Measurements from ENCODE around the gene PDE10A.
"Not testable (repeated sequence)": the region's sequence is repeated elsewhere in the genome, so short reads cannot be mapped to it uniquely, and the experiment has no call there.

The PDE10A gene

GRCh38 chr6:165584541-165584940, 78.5 kb downstream of the PDE10A start:
- DNase-seq, result no peak

- no peak for DNase-seq
These were observed 81.4 kb downstream of the PDE10A start for GRCh38 chr6:165581678-165582077.

- no peak for DNase-seq
These were observed 82.9 kb downstream of the PDE10A start for GRCh38 chr6:165580136-165580535.

GRCh38 chr6:165579151-165579550, 83.9 kb downstream of the PDE10A start:
- DNase-seq, result no peak

GRCh38 chr6:165577556-165577955, 85.5 kb downstream of the PDE10A start:
- no peak for DNase-seq

- no peak for DNase-seq
These were observed 87.9 kb downstream of the PDE10A start for GRCh38 chr6:165575158-165575549.

GRCh38 chr6:165574220-165575157, 88.6 kb downstream of the PDE10A start:
- DNase-seq, result no peak

- DNase-seq, result no peak
These were observed 89.4 kb downstream of the PDE10A start for GRCh38 chr6:165573671-165574070.

- no peak for DNase-seq
These were observed 91.3 kb downstream of the PDE10A start for GRCh38 chr6:165571721-165572132.

- no peak for DNase-seq
These were observed 91.9 kb downstream of the PDE10A start for GRCh38 chr6:165571068-165571682.

GRCh38 chr6:165568326-165568725, 94.7 kb downstream of the PDE10A start:
- DNase-seq, result no peak

GRCh38 chr6:165566088-165566828, 96.8 kb downstream of the PDE10A start:
- no peak for DNase-seq

- DNase-seq, result no peak
These were observed 100.5 kb downstream of the PDE10A start for GRCh38 chr6:165562421-165563090.

- no peak for DNase-seq
These were observed 103.4 kb downstream of the PDE10A start for GRCh38 chr6:165559632-165560031.

GRCh38 chr6:165558097-165558496, 104.9 kb downstream of the PDE10A start:
- DNase-seq, result not testable (repeated sequence)

- DNase-seq, result no peak
These were observed 105.4 kb downstream of the PDE10A start for GRCh38 chr6:165557674-165558073.

GRCh38 chr6:165556116-165556843, 106.8 kb downstream of the PDE10A start:
- DNase-seq, result no peak

GRCh38 chr6:165554644-165555043, 108.4 kb downstream of the PDE10A start:
- not testable (repeated sequence) for DNase-seq

GRCh38 chr6:165552248-165552736, 110.7 kb downstream of the PDE10A start:
- DNase-seq, result no peak

GRCh38 chr6:165551828-165552227, 111.2 kb downstream of the PDE10A start:
- DNase-seq, result no peak

GRCh38 chr6:165548450-165548849, 114.6 kb downstream of the PDE10A start:
- DNase-seq, result no peak

GRCh38 chr6:165545806-165546205, 117.2 kb downstream of the PDE10A start:
- DNase-seq, result no peak

Measured in suppressor macrophage (primary cell).